SK-N-SH (cell line): ENCODE data around the gene CDK5R2. TPM values are rescaled to one million over a fixed set of nuclear protein-coding genes. Genes with fewer than 3 reads are reported as not detected.
A peak's percentile ranks its signal among the peaks of the same experiment; 100 is the strongest.

Experiments used
- CTCF ChIA-PET: fragments of 300-600, 350-600 bp; formaldehyde crosslinking; extraction: SDS; loops from one replicate; lab custom pipeline; 2021; lab: Yijun Ruan, JAX
- POLR2A ChIA-PET: fragments of 350-600 bp; sonication (Branson Sonifier 250); formaldehyde crosslinking; extraction: SDS; loops from one replicate; lab custom pipeline; 2020; ENCODE audit warnings: antibody characterized with exemption, inconsistent platforms; lab: Yijun Ruan, JAX
- DNase-seq: peaks from one replicate; pipeline ENCODE4 v3.0.0; 2012
- H2AFZ ChIP-seq: fragments of 200-600 bp; sonication (generic); 2 replicates; pipeline ENCODE4 v1.8.1; 2016; ENCODE audit warnings: antibody characterized with exemption, mild to moderate bottlenecking, low read depth
- H3F3A ChIP-seq: fragments of 200-600 bp; sonication (generic); replicated peaks from 2 replicates; pipeline ENCODE3; 2016; ENCODE audit warnings: antibody characterized with exemption, mild to moderate bottlenecking; ENCODE audit not compliant: insufficient read depth
- H3K27ac ChIP-seq, 2 experiments: fragments of 200-500 bp in 1 of 2; fragments of 200-600 bp in 1 of 2; sonication (Bioruptor generic) in 1 of 2; sonication (generic), shearing (Covaris generic) in 1 of 2; 2 replicates each; pipeline versions ENCODE4 v1.5.1 to v1.6.1; 2014 to 2016; ENCODE audit warnings: low read depth in 2 of 2, inconsistent platforms in 1 of 2, low read length in 1 of 2, mild to moderate bottlenecking in 1 of 2, mixed read lengths in 1 of 2
- H3K27me3 ChIP-seq: fragments of 200-600 bp; sonication (generic), shearing (Covaris generic); 2 replicates; pipeline ENCODE4 v1.6.1; 2016; ENCODE audit warnings: mixed run types; ENCODE audit not compliant: insufficient read depth
- H3K36me3 ChIP-seq, 2 experiments: fragments of 200-500 bp in 1 of 2; fragments of 200-600 bp in 1 of 2; sonication (Bioruptor generic) in 1 of 2; sonication (generic) in 1 of 2; replicated peaks in 1 of 2; 2 replicates each; pipeline versions ENCODE3 to v1.5.1; 2014 to 2016; ENCODE audit warnings: low read length in 1 of 2, mild to moderate bottlenecking in 1 of 2; ENCODE audit not compliant: insufficient read depth in 2 of 2, control insufficient read depth in 1 of 2
- H3K4me1 ChIP-seq, 2 experiments: fragments of 200-500 bp in 1 of 2; fragments of 200-600 bp in 1 of 2; sonication (Bioruptor generic) in 1 of 2; sonication (generic), shearing (Covaris generic) in 1 of 2; 2 replicates each; pipeline versions ENCODE4 v1.5.1 to v1.6.1; 2014 to 2016; ENCODE audit warnings: low read depth in 1 of 2, low read length in 1 of 2, mixed run types in 1 of 2; ENCODE audit not compliant: insufficient read depth in 2 of 2, control insufficient read depth in 1 of 2
- H3K4me2 ChIP-seq: fragments of 200-600 bp; sonication (generic), shearing (Covaris generic); 2 replicates; pipeline ENCODE4 v1.6.1; 2017; ENCODE audit warnings: mixed run types
- H3K4me3 ChIP-seq, 2 experiments: fragments of 200-500 bp in 1 of 2; fragments of 200-600 bp in 1 of 2; sonication (Bioruptor generic) in 1 of 2; sonication (generic), shearing (Covaris generic) in 1 of 2; 2 replicates each; pipeline versions ENCODE4 v1.5.1 to v1.8.1; 2014 to 2016; ENCODE audit warnings: low read depth in 2 of 2, inconsistent platforms in 1 of 2, low read length in 1 of 2, mild to moderate bottlenecking in 1 of 2, mixed read lengths in 1 of 2, moderate library complexity in 1 of 2
- H3K79me2 ChIP-seq: fragments of 200-600 bp; sonication (generic); 2 replicates; pipeline ENCODE4 v1.8.1; 2017; ENCODE audit warnings: mild to moderate bottlenecking; ENCODE audit not compliant: insufficient read depth
- H3K9ac ChIP-seq: fragments of 200-600 bp; sonication (generic); 2 replicates; pipeline ENCODE4 v1.6.1; 2017; ENCODE audit warnings: mixed run types
- H3K9me2 ChIP-seq: fragments of 200-600 bp; sonication (generic); 2 replicates; pipeline ENCODE4 v1.6.1; 2017; ENCODE audit warnings: mixed run types
- H3K9me3 ChIP-seq: fragments of 200-600 bp; sonication (generic); 2 replicates; pipeline ENCODE4 v1.6.1; 2017; ENCODE audit warnings: mixed run types, mild to moderate bottlenecking, moderate library complexity
- H4K20me1 ChIP-seq: fragments of 200-600 bp; sonication (generic); 2 replicates; pipeline ENCODE4 v1.6.1; 2017; ENCODE audit warnings: mild to moderate bottlenecking, mixed run types; ENCODE audit not compliant: insufficient read depth
- CHD2 ChIP-seq: fragments of 150-350 bp; IDR thresholded peaks from 2 replicates; pipeline ENCODE4 v1.6.1; 2018; ENCODE audit warnings: low read length; ENCODE audit not compliant: partially characterized antibody
- ELF1 ChIP-seq: IDR thresholded peaks from 2 replicates; pipeline ENCODE4 v1.4.0; 2012
- EZH2phosphoT487 ChIP-seq: fragments of 200-600 bp; sonication (generic); IDR thresholded peaks from 2 replicates; pipeline ENCODE4 v1.6.1; 2017; ENCODE audit warnings: low read depth, mixed run types, mild to moderate bottlenecking, antibody characterized with exemption, moderate library complexity, borderline replicate concordance
- FOSL2 ChIP-seq: IDR thresholded peaks from 2 replicates; pipeline ENCODE4 v1.4.0; 2012; ENCODE audit warnings: low read depth, mild to moderate bottlenecking, moderate library complexity, borderline replicate concordance
- FOXJ3 ChIP-seq: sonication (generic); formaldehyde crosslinking; IDR thresholded peaks from 2 replicates; pipeline ENCODE4 v1.5.1; 2020; ENCODE audit warnings: mild to moderate bottlenecking, missing genetic modification reagents
- FOXM1 ChIP-seq: IDR thresholded peaks from 2 replicates; pipeline ENCODE4 v1.4.0; 2012; ENCODE audit warnings: low read depth, mild to moderate bottlenecking
- MAX ChIP-seq: IDR thresholded peaks from 2 replicates; pipeline ENCODE4 v1.4.0; 2012; ENCODE audit warnings: low read depth
- MEF2A ChIP-seq: IDR thresholded peaks from 2 replicates; pipeline ENCODE4 v1.4.0; 2012; ENCODE audit warnings: low read depth, borderline replicate concordance
- NRF1 ChIP-seq: IDR thresholded peaks from 2 replicates; pipeline ENCODE4 v1.6.1; 2012; ENCODE audit warnings: low read depth, mild to moderate bottlenecking, low read length
- POLR2AphosphoS5 ChIP-seq: IDR thresholded peaks from 2 replicates; pipeline ENCODE4 v1.6.1; 2012; ENCODE audit warnings: low read depth, low read length
- RAD21 ChIP-seq: IDR thresholded peaks from 2 replicates; pipeline ENCODE4 v1.6.1; 2012; ENCODE audit warnings: mild to moderate bottlenecking, low read length
- RCOR1 ChIP-seq: fragments of 150-350 bp; IDR thresholded peaks from 2 replicates; pipeline ENCODE4 v1.6.1; 2017; ENCODE audit warnings: antibody characterized with exemption, low read length
- REST ChIP-seq: IDR thresholded peaks from 2 replicates; pipeline ENCODE4 v1.6.1; 2012; ENCODE audit warnings: mild to moderate bottlenecking, low read depth, low read length, moderate library complexity
- TCF12 ChIP-seq: IDR thresholded peaks from 2 replicates; pipeline ENCODE4 v1.4.0; 2012
- USF1 ChIP-seq: IDR thresholded peaks from 2 replicates; pipeline ENCODE4 v1.4.0; 2012; ENCODE audit warnings: low read depth, borderline replicate concordance
- YY1 ChIP-seq: IDR thresholded peaks from 2 replicates; pipeline ENCODE4 v1.4.0; 2012; ENCODE audit warnings: low read depth, mild to moderate bottlenecking
- ZBTB33 ChIP-seq: IDR thresholded peaks from 2 replicates; pipeline ENCODE4 v1.4.0; 2012; ENCODE audit warnings: low read depth, borderline replicate concordance
- WGBS: methylation state at CpG from one replicate; pipeline ENCODE4 v1.1.6; 2017; ENCODE audit warnings: low lambda C conversion rate; 5-methylcytosine and 5-hydroxymethylcytosine counted together
- polyA plus RNA-seq, 3 experiments: library from polyadenylated mRNA; depleted of rRNA; stranded (reverse); fragments of >200 nt; gene quantifications; 2 replicates each; pipeline ENCODE4 v1.2.3, GENCODE V29; 2012

CDK5R2 gene
- polyA plus RNA-seq, 1 of the 3 experiments (the other 2 are of a cell fraction), result 0.26 TPM

DNA sequence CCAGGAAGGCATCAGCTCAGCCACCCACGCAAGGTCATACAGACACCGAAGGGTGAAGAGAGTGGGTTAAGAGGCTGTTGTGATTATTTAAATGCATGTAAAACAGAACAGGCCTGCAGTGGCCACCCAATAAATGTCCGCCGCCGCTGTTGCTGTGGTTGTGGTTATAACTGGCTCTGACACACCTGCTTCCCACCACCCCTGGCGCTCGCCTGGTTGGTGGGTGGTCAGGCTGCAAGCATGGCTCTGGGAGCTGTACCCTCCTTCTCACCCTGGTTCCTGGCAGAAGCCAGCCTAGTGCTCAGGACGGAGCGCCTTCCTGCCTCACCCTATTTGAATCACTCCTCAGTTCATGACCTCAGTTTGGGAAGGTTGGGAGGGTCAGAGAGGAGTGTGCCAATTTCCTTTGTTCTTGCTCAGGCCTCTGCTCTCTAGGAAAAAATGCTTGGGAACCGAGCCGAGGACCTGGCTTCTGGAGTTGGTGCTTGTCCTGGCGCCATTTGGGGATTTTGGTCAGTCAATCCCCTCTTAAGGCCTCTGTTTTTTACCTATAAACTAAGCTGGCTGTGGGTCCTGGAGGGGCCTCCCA, 39.0 kb downstream of the CDK5R2 start:
- Histone ChIP-seq H3K9ac (no peak overlapping the region), H3K27me3 (peaks cover 10% of the 10 kb centered on the region; the same call in 1 of the 2 replicates), H3K4me3 (no peak overlapping the region), H3K4me1 (peaks cover 0 to 71% of the 10 kb centered on the region in 2 experiments; a peak in 2 of 4 replicates), H2AFZ (no peak overlapping the region), H3K4me2 (no peak overlapping the region), H4K20me1 (no peaks in the 10 kb centered on the region), H3K27ac (peak overlapping the region in 1 of 2 experiments; percentile 99; a peak in 2 of 4 replicates), H3K9me2 (no peaks in the 10 kb centered on the region), H3K36me3 (no peaks in the 10 kb centered on the region), H3F3A (no peaks in the 10 kb centered on the region), H3K79me2 (no peaks in the 10 kb centered on the region), H3K9me3 (no peaks in the 10 kb centered on the region)
- TF ChIP-seq CHD2, result no peak
- no peak for TF ChIP-seq EZH2phosphoT487
- no peak for TF ChIP-seq FOSL2
- no peak for TF ChIP-seq POLR2AphosphoS5
- no peak for TF ChIP-seq RCOR1
- no peak for TF ChIP-seq REST
- TF ChIP-seq YY1, result no peak
- TF ChIP-seq NRF1, result no peak
- no peak for TF ChIP-seq MEF2A
- no peak for TF ChIP-seq ZBTB33
- TF ChIP-seq FOXJ3 (CRISPR knock-in tag), result no peak
- TF ChIP-seq FOXM1, result no peak
- no peak for TF ChIP-seq ELF1
- no peak for TF ChIP-seq RAD21
- TF ChIP-seq USF1, result no peak
- TF ChIP-seq TCF12, result no peak
- TF ChIP-seq MAX, result no peak
- CTCF ChIA-PET, result interaction anchor here (0.6 to 12.8 kb wide), 11 partner anchors 9 to 180 kb away, joined by 3 to 258 read pairs (median 5); partner anchors contain the start of genes CDK5R2 and FEV
- POLR2A ChIA-PET, result interaction anchor here (0.7 to 6.8 kb wide), 5 partner anchors 10 to 208 kb away, joined by 3 to 89 read pairs (median 4); partner anchors contain the start of genes CDK5R2, FEV and ZFAND2B
- 55% methylated on average over 6 of the region's 12 CpGs for WGBS
- DNase-seq, result no peak
